Hematopoietic multipotent progenitor cell treated with erythropoietin and hydrocortisone succinate and interleukin-3 and kit ligand, for 4 days (in vitro differentiated cells): ENCODE results near the gene GABRB1.
"Not testable (repeated sequence)": the region's sequence is repeated elsewhere in the genome, so short reads cannot be mapped to it uniquely, and the experiment has no call there.

Experiments
- DNase-seq: peaks from one replicate; pipeline ENCODE4 v3.0.0-alpha.2; 2015

Gene GABRB1

DNA sequence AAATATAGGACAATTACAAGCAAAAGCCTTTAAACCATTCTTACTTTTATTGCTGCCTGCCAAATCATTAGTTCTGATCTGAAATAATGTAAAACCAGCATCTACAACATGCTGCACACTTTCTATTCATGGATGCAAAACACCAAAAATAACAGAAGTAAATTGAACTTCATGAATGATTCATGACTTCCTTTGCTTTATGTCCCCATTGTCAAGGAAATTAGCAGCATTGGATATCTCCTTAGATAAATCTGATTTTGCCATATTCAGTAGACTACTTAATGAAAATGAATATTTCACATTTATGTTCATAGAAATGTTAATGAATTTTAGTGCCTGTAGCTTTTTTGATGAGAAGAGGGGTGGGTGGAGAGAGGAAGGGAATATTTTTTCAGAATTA, 299.5 kb downstream of the GABRB1 start:
- DNase-seq, result no peak

DNA sequence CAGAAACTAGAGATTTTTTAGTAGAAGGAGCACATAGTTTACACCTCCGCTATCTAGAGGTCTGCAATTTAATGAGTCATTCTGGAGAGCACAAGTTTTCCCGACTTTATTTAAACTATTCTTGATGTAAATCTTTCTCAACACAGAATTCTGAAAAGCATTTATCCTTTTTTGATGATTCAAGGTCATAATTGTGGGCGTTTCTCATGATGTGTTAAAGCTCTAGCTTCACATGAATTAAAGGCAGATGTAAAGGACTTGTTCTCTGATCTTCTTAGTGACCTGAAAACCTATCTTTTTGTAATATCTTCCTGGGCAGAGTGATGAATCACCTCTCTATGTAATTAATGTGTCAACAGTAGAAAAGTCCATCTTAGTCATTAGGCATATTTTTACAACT, 303.3 kb downstream of the GABRB1 start:
- DNase-seq, result no peak

DNA sequence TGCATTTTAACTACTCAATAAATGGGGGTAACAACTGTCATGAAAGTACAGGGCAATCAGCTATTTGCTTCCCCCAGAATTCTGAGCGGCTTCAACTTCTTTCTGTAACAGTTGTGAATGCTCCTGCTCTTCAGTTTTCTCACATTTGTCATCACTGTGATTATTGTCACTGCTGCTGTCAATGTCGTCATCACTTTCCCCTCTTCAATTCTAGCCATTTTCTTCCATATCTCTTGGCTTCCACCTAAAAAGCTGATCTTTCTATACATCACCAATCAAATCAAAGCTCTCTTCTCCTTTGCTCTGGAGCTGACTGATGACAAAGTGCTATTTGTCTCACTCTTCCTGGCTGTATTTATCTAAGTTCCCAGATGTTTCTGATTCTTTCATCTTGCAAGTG, 306.5 kb downstream of the GABRB1 start:
- DNase-seq, result no peak

DNA sequence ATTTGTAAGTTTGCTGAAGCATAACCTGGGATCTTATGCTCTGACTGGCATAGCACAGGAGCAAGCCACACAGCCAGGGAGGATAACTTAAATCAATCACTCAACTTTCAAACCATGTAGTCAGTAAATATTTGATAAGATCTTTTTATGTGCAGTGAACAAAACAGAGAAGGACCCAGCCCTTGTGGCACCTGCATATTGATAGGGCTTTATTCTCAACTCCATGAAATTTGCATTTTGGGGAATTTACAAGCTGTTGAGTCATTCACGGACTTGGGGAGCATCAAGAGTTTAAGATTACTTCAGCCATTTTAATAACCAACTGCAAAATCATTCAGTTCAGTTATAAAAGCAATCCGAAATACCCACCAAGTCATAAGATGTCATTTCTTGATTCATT, 309.5 kb downstream of the GABRB1 start:
- no peak for DNase-seq

DNA sequence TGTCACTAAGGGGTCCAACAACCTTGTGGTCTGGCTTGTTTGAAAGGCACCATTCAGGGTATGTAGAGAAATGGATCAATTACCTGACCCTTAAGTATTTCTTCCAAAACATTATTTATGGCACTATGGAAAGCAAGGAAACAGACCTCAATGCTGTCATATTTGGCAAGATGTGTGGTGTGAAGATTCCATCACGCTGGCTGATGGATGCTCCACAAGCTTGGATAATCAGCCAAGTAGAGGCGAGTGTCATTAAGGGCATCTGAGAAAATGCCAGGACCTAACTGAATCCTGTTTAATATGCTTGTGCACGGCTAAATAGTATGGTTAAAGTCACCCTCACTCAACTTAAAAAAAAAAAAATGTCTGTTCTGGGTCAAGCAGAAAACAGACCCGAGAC, 311.4 kb downstream of the GABRB1 start:
- DNase-seq, result no peak

DNA sequence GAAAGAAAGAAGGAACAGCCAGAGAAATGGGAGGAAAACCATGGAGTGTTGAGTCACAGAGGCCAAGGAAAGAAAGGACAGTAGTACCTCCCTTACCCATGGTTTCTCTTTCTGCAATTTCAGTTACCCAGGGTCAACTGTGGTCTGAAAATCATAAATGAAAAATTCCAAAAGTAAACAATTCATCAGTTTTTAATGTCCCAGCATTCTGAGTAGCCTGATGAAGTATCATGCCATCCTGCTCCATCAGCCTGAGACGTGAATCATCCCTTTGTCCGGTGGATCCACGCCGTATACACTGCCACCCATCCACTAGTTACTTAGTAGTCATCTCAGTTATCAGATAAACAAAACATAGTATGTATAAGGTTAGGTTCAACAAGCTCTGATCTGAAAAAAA, 318.0 kb downstream of the GABRB1 start:
- DNase-seq, result no peak

DNA sequence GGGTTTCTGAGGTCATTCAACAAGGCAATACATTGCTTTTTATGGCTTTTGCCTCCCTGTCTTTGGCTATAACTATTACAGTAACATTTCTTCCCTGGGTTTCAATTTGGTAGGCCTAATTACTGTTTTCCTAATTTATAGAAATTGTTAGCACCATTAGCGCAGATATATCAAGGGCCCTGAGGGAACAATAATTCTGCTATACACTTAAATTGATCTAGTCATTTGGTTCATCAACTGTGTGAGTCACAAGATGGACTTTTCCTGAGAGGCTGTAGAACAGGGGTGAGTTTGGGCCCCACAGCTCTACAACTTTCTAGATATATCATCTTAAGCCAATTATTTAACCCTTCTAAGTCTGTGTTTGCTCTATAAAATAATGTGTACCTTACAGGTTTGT, 324.2 kb downstream of the GABRB1 start:
- no peak for DNase-seq

DNA sequence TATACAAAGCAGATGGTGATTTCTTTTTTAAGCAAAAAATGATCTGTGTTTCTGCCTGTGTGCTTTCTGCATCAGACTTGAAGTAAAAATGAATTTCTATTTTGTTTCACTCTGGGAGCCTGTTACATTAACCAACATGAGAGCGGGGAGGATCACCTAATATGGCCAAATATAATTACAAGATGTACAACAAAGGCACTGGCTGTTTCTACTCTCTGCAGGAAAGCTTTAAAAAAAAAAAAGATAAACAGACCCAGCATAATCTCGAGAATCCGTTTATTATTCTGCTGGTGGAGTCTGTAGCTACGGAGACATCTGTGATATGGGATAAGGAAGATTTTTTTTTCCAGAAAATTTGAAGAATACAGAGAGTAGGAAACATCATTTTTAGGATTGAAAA, 328.5 kb downstream of the GABRB1 start:
- DNase-seq, result no peak

DNA sequence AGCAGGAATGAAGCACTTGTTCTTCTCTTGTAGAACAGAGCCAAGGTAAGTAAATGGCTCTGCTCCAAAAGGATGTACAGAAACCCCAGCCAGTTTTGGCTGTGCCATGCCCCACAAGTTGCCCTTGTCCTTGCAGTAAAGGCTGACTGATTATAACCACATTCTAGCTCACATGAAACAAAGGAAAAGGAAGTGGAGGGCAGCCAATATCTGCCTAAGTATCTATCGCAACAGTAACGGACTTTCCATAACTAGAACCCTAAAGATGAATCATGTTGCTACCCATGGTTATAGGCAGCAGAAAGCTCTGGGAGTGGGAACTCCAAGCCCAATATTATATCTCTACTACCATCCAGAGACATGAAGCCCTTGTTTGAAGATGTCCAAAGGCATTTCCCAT, 336.4 kb downstream of the GABRB1 start:
- DNase-seq, result peak; percentile 67

DNA sequence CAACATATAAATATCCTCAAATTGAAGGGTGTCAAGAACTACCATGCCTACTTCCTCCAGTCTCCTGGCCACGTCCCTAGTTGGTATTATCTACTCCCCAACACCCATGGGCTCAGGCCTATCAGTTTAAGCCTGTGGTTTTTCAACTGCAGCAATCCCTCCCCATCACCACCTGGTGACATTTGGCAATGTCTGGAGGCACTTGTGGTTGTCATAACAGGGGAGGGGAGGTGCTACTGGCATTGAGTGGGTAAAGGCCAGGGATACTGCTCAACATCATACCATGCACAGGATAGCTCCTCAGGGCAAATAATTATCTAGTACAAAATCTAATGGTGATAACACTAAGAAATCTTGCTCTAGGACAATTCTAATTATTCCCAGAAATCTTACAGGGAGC, 336.8 kb downstream of the GABRB1 start:
- DNase-seq, result peak; percentile 88

DNA sequence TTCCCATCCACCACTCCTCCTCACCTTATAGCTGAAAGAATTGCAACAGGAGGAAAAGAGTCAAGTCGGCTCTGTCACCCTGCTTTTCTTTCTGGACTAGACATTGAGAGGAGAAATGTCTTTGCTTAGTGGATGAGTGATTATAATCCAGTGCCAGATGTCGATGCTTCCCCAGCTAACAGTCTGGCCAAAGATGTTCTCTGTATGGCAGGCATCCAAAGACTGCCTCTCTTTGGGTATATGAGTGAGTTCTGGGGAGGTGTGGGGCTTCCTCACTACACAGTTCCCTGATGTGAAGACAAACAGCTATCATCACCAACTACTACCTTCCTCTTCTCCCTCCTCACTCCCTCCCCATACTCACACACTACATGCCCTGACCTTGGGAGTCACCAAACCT, 341.2 kb downstream of the GABRB1 start:
- peak; percentile 19 for DNase-seq

DNA sequence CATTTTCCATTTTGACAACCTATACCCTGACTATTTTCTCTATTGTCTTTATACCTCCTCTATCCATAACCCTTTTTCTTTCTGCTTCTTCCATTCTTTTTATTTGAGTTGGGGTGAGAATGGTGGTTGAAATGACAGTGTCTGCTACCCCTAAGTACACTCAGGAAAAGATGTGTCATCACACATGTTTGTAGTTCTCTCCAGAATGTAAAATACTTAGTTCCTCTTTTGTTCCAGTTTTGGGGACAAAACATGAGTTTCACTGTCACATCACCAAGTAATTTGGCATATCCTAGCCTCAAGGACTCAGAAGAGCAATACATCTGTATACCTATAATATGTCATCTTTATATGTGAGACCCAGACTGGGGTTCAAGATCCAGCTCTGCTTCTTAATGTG, 341.8 kb downstream of the GABRB1 start:
- DNase-seq, result peak; percentile 59

DNA sequence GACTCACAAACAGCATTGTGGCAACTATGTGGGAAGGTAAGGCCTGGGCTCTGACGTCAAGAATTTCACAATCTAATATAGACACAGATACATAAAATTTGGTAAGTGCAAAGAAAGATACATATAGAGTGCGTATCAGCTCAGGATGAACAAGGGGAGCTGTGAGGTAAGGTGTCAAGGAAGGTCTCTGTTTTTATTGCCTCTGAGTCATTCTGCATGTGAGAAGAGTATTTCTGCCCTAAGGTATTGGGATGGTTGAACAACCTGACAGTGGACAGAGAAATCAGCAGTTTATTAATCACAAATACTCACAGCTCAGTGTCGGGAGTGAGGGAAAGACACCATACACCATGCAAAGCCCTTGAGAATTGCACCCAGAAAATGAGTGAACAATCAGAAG, 342.3 kb downstream of the GABRB1 start:
- DNase-seq, result peak; percentile 31

DNA sequence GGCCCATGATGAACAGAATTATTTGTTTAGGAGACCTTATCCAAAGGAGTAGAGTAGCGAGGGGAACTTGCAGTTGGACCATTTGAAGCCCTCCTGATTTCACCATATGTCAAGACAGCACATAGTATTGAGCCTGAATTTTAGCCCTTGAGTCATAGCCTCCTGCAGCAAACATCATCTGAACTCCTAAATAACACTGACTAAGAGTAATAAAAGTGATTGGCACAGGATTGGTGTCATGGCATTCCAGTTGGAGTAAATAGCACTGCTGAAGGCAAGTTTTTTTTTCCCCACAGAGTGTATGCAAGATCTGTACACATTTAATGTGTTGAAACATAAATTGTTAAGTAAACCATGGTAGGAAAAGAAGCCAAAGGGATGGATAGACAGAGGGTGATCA, 343.1 kb downstream of the GABRB1 start:
- DNase-seq, result no peak

DNA sequence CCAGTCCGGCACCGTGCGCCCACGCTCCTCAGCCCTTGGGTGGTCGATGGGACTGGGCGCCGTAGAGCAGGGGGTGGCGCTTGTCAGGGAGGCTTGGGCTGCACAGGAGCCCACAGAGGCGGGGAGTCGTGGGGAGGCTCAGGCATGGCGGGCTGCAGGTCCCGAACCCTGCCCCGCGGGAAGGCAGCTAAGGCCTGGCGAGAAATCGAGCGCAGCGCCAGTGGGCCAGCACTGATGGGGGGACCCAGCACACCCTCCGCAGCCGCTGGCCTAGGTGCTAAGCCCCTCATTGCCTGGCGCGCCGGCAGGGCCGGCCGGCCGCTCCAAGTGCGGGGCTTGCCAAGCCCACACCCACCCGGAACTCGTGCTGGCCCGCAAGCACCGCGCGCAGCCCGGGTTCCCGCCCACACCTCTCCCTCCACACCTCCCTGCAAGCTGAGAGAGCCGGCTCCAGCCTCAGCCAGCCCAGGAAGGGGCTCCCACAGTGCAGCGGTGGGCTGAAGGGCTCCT, 346.7 kb downstream of the GABRB1 start:
- DNase-seq, result not testable (repeated sequence)

DNA sequence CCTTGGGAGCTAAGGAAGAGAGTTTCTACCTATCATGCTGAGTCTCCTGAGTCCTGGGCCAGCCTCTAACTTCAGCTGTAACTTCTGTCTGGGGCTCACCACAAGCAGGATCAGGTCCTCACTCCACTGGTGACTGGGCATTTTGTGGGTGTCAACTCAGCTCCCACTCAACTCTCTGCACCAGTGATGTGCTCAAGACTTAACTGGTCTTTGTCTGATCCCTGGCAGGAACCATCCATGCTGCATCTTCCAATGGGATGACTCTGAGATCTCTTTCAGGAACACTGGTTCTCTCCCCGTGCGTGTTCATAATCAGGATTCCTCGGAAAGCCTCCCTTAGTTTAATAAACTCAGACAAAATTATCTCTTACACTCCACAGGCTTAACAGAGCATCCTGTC, 349.8 kb downstream of the GABRB1 start:
- DNase-seq, result no peak

DNA sequence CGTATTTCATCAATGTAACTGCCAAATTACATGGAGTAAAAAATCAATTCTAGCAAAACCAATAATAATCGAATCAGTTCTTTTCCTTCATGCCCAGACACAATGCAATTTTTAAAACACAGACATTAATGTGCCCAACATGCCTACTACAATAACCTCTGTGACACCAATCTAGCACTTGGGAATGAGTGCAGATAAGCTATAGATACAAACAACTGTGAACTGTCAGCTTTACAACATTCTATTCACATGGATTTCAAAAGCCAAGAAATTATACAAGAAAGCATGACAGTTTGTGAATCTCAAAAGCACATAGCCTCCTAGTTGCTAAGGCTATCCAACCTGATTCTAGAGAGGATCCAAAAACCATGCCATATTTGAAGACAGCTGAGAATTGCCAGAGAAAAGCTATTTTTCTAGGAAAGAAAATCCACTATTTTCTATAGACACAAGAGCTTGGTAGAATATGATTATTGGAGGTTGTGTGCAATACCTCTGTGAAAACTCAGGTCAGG, 351.5 kb downstream of the GABRB1 start:
- DNase-seq, result no peak

DNA sequence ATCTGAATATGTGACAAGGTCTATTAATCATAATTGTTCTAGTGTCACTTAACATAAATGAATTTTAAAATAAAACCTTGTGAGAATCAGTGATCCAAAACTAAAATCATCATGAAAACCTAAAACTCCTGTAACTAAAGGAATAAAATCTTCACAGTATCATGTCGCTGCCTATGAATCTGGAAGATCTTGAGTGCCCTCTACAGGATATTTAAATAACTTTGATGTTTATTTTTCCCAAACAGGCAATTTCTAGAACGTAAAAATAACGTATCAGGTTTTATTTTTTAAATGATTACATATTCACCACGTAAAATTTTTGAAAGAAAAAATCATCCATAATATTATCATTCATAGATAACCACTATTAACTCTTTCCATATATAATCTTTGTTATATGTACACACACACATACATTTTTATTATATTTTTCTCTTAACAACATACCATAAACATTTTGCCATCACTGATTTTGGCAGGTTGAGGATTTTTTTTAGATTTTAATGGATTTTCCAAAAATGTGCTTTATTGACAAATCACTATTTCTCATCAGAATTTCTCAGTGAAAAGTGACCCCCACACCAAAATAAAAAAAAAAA, 352.6 kb downstream of the GABRB1 start:
- peak; percentile 76 for DNase-seq

DNA sequence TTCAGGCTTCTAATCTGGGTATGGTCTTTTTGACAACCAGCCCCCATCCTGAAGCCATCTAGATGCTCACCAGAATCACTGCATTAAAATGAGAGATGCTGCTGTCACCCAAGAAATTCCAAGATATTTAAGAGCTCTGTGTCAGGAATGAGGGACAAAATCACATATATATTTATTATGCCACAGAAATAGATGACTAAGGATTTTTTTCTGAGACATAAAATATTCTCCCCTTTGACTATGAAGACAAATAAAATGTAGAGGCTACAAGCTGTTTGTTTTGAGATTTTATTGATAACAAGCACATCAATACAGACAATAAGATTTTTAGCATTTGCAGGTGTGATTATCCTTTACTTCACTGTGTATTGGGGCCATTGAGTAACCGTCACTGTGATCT, 354.8 kb downstream of the GABRB1 start:
- no peak for DNase-seq

DNA sequence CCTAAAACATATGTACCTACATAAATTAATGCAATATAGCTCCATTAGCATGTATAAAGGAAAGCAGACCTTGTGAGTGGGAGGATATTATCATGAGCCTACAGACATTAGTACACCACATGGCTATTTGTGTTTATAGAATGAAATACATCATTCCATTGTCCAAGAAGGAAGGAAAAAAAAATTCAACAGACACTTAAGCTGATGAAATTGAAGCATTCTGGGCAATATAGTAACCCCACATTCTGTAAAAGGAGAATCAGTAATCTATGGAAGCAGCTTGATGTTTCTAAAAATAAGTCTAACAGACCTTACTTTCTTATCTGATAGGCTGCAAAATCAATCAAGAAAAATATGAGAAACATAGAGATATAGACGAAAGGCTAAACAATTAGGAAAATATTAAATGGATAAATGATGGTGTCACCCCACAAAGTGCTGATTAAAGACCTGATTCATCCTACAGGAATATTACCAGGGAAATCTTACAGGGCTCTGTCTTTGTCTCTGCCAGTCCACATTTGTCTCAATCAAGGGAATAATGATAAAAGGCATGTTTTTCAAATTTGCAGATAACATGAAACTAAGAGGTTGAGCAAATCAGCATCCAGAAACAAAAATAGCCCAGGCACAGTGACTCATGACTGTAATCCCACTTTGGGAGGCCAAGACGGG, 355.3 kb downstream of the GABRB1 start:
- no peak for DNase-seq

DNA sequence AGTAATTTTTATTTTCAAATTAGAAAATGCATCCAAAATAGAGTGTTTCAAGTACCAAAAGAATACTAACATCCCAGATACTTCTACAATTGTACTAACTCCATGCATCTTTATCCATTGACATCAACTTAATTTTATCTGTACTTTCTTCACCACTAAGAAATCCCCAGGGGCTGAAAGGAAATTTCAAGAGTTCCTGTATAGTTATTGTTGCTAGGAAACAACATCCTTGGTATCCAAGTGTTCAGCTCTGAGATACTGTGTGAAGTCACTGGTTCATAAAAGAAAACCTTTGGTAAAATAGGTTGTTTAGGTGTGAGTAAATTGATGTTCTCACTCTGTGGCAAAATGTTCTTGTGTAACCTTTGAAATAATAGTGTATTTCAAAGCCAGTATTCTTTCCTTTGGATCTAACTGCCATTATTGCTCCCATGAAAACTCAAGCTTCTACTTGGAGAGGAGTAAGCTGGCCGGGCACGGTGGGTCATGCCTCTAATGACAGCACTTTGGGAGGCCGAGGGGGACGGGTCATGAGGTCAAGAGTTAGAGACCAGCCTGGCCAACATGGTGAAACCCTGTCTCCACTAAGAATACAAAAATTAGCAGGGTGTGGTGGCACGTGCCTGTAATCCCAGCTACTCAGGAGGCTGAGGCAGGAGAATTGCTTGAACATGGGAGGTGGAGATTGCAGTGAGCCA, 359.2 kb downstream of the GABRB1 start:
- no peak for DNase-seq

DNA sequence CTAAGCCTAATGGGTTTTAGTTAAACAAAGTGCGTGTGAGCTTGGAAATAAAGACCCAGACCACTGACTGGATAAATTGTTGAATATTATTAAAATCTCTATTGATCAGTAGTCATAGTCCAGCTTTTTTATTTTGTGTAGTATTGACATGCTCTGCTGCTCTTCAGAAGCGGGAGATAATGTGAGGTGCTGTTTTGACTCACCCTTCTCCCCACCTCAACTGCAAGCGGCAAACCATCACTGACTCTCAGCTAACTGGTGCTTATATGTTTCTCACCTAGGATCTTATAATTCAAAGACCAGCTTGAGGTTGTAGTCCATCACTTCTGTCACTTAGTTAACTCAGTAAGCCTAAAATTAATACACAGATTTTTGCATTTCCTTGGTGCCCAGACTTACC, 359.9 kb downstream of the GABRB1 start:
- DNase-seq, result no peak

DNA sequence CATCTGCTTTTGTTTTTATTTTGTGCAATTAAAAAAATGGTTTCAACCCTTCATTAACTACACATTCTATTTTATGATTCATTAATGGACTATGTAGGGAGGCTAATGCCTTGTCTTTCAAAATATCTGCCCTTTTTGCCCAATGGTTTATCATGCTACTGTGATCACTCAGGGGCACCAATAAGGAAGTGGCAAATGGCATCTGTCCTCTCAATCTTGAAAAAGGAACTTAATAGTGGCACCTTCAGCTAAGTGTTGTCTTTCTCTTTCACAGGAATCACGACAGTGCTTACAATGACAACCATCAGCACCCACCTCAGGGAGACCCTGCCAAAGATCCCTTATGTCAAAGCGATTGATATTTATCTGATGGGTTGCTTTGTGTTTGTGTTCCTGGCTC, 375.0 kb downstream of the GABRB1 start:
- DNase-seq, result peak; percentile 43

DNA sequence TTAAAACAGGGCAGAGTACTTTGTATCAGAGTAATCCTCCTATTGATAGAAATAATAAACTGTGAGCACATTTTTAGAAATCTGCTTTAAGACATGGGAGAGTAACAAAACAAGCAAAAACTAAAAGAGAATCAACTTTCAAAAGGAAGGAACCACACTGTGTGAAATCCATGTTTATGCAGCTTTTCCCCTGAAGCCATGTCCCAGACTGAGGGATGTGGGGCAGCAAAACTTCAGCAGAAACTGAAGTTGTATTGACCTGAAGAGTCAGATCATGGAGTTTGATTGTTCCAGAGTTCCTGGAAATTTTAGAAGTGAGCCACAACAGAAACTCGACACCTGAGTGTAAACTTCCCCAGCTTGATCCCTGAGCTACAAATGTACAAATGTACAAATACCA, 378.9 kb downstream of the GABRB1 start:
- DNase-seq, result no peak
